ELF-1 (cell line): ENCODE measurements around the gene CYP26C1.
A peak's percentile ranks its signal among the peaks of the same experiment; 100 is the strongest.

Experiments used
- DNase-seq: peaks from one replicate; pipeline ENCODE4 v3.0.0-alpha.2; 2016; ENCODE audit warnings: low read depth, low spot score

The CYP26C1 gene

GRCh38 chr10:93063977-93064660, 3.5 kb downstream of the CYP26C1 start:
- DNase-seq, result no peak

- no peak for DNase-seq
Measured at GRCh38 chr10:93064874-93065660, 4.5 kb downstream of the CYP26C1 start.

- DNase-seq, result no peak
Measured at GRCh38 chr10:93065675-93066543, 5.3 kb downstream of the CYP26C1 start.

GRCh38 chr10:93066544-93066913, 5.9 kb downstream of the CYP26C1 start:
- no peak for DNase-seq

- no peak for DNase-seq
Measured at GRCh38 chr10:93067443-93068365, 7.1 kb downstream of the CYP26C1 start.

- no peak for DNase-seq
Measured at GRCh38 chr10:93068411-93069244, 8.0 kb downstream of the CYP26C1 start.

GRCh38 chr10:93069245-93069561, 8.6 kb downstream of the CYP26C1 start:
- no peak for DNase-seq

GRCh38 chr10:93070378-93071176, 10.0 kb downstream of the CYP26C1 start:
- no peak for DNase-seq

GRCh38 chr10:93071177-93071472, 10.5 kb downstream of the CYP26C1 start:
- DNase-seq, result no peak

GRCh38 chr10:93071674-93072224, 11.2 kb downstream of the CYP26C1 start:
- peak; percentile 90 for DNase-seq

GRCh38 chr10:93072225-93072712, 11.7 kb downstream of the CYP26C1 start:
- no peak for DNase-seq

- no peak for DNase-seq
Measured at GRCh38 chr10:93072713-93073538, 12.3 kb downstream of the CYP26C1 start.

GRCh38 chr10:93073539-93074146, 13.0 kb downstream of the CYP26C1 start, which contains the start of gene CYP26A1:
Gene CYP26A1 (plus strand): TSS chr10:93073893. CDS start chr10:93073935, 42 bp downstream.
- no peak for DNase-seq

GRCh38 chr10:93074147-93074596, 13.6 kb downstream of the CYP26C1 start:
- DNase-seq, result no peak

- no peak for DNase-seq
Measured at GRCh38 chr10:93074597-93075368, 14.2 kb downstream of the CYP26C1 start.

- no peak for DNase-seq
Measured at GRCh38 chr10:93075369-93076221, 15.0 kb downstream of the CYP26C1 start.
